HT-29 (cell line): ENCODE measurements around the gene TYRO3. TPM values are rescaled to one million over a fixed set of nuclear protein-coding genes. Genes with fewer than 3 reads are reported as not detected.
A peak's percentile ranks its signal among the peaks of the same experiment; 100 is the strongest.

Experiments
- DNase-seq: peaks from one replicate; pipeline ENCODE4 v3.0.0-alpha.2; 2015; ENCODE audit warnings: low spot score
- total RNA-seq: library from RNA; depleted of rRNA; stranded (reverse); fragments of >200 nt; shearing (Covaris generic); gene quantifications from 2 replicates; pipeline ENCODE4 v1.2.3, GENCODE V29; 2014; rRNA removed

Gene TYRO3
- total RNA-seq, 1 experiment from 2014 or later, result 9.2 TPM

- DNase-seq, result peak; percentile 76
These were observed 45.2 kb downstream of the TYRO3 start for GRCh38 chr15:41603941-41604911.

DNA sequence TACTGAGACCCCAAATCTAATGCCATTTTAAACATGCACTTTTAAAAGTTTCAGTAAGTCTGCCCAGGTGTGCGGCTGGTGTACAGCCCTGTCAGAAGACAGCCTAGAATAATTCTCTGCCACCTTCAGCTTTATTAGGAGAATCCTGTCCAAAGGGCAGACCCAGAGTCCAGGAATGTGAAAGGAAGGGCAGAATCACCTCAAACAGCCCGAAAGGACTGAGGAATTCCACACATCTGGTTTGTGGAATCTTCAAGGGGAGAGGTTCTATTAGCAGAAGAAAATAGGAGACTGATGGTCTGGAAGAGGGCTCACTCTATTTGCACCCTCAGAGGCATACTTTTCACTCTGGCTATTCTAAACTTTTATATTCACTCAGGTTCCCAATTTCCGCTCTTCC is 46.6 kb downstream of the TYRO3 start:
- DNase-seq, result no peak

- no peak for DNase-seq
These were observed 48.0 kb downstream of the TYRO3 start for GRCh38 chr15:41606997-41607396.

- DNase-seq, result no peak
These were observed 50.1 kb downstream of the TYRO3 start for GRCh38 chr15:41609123-41609522.

GRCh38 chr15:41610048-41610447 is 51.0 kb downstream of the TYRO3 start:
- no peak for DNase-seq

DNA sequence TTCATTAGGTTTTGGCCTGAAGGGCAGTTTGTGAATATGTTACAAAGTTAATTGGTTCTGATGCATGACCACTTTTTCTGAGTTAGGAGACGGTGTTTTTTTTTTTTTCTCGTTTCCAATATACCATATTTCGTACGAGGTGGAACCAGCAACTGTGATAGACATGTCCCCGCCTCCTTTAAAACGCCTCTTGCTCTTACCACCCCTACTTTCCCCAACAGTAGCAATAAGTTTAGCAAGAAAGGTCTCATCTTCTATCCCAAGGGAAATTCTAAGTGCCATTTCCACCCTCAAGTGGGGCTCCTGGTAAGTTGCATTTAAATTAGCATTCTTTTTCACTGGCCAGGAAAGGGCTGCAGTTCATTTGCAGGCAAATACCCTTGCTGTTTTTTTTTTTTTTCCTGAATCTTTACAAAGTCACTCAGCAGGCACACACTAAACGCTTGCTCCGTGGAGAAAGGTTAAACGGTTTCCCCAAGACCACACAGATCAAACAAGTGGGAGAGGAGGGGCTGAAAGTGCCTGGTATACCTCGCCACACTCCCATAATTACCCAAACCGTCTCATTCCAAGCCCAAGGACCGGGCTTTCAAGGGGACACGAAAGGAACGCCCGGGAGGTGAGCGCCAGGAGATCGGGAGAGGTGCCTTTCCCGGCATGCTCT is 61.7 kb downstream of the TYRO3 start:
- DNase-seq, result peak; percentile 16

GRCh38 chr15:41621200-41622193 is 62.5 kb downstream of the TYRO3 start:
- no peak for DNase-seq

GRCh38 chr15:41622901-41623300 is 63.9 kb downstream of the TYRO3 start:
- no peak for DNase-seq

DNA sequence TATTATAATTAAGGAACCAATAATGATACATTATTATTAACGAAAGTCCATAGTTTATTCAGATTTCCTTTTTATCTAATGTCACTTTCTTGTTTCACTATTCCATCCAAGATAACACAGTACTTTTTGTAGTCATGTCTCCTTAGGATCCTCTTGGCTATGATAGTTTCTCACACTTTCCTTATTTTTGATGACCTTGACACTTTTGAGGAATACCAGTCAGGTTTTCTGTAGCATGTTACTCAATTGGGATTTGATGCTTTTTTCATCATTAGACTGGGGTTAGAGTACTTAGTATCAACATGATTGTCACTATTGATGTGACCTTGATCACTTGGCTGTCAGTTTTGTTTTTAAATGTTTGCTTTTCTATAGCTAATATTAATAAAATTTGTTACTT is 68.2 kb downstream of the TYRO3 start:
- no peak for DNase-seq

DNA sequence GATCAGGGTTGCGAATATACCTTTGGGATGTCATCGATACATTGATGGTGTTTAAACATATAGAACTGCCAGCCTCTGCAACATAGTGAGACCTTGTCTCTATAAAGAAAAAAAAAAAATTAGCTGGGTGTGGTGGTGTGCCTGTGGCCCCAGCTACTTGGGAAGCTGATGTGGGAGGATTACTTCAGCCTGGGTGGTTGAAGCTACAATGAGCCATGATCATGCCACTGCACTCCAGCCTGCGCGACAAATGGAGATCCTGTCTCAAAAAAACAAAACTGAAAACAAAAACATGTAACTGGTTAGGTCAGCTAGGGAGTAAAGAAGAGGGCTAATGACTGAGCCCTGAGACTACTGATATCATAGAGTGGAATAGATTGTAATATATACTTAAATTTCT is 70.5 kb downstream of the TYRO3 start:
- DNase-seq, result no peak

GRCh38 chr15:41629883-41630282 is 70.9 kb downstream of the TYRO3 start:
- no peak for DNase-seq

DNA sequence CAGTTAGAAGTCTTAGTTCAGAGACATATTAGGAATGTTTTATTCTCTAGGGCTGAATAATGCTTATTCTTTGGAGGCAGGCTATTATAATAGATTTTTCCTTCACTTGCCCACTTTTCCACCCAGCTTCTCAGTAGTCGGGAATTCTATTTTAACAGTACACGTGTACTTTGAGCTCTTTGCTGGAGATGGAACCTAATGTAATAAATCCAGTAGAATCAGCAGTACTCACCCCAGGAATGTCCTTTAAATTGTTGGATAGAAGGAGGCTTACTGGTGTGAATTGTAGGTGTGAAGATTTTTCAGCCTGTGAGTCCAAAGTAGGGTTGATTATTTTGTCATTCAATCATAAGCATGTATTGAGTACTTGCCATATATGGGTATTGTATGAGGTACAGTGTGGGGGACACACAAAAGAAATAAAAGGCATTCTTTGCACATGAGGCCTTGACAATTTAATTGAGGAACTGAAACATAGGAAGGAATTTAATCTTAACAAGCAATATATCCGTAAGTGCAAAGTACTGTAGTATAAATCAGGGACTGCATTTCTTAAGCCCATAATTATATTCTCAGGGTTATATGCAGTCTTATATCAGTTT is 71.7 kb downstream of the TYRO3 start:
- DNase-seq, result no peak

GRCh38 chr15:41631880-41632470 is 73.0 kb downstream of the TYRO3 start:
- DNase-seq, result no peak

Other genes with a start within 250 kb of the TYRO3 start
- 40.2 and 46.1 TPM in 2 replicates for gene OIP5, start 226.6 kb upstream of the TYRO3 start, total RNA-seq
- gene NUSAP1, start 226.3 kb upstream of the TYRO3 start, total RNA-seq, result 167 and 222 TPM in 2 replicates
- 11.2 and 11.4 TPM in 2 replicates for gene NDUFAF1, start 156.7 kb upstream of the TYRO3 start, total RNA-seq
- 13.4 and 21.0 TPM in 2 replicates for gene RTF1, start 142.1 kb upstream of the TYRO3 start, total RNA-seq
- gene ITPKA, start 65.3 kb upstream of the TYRO3 start, total RNA-seq, result 7.3 and 9.7 TPM in 2 replicates
- 0.05 TPM in 2 replicates for gene LTK, start 45.4 kb upstream of the TYRO3 start, total RNA-seq
- 37.5 and 43.7 TPM in 2 replicates for gene RPAP1, start 15.0 kb upstream of the TYRO3 start, total RNA-seq
- 7.5 and 10.5 TPM in 2 replicates for gene MGA, start 101.2 kb downstream of the TYRO3 start, total RNA-seq
- gene MAPKBP1, start 215.3 kb downstream of the TYRO3 start, total RNA-seq, result 13.1 and 15.4 TPM in 2 replicates